Fibroblast of skin of right quadriceps (primary cell): ENCODE data around the gene SEC14L6.
A peak's percentile ranks its signal among the peaks of the same experiment; 100 is the strongest.
"Not testable (repeated sequence)": the region's sequence is repeated elsewhere in the genome, so short reads cannot be mapped to it uniquely, and the experiment has no call there.

Experiments
- DNase-seq: peaks from one replicate; pipeline ENCODE4 v3.0.0-alpha.2; 2013

SEC14L6 gene

DNA sequence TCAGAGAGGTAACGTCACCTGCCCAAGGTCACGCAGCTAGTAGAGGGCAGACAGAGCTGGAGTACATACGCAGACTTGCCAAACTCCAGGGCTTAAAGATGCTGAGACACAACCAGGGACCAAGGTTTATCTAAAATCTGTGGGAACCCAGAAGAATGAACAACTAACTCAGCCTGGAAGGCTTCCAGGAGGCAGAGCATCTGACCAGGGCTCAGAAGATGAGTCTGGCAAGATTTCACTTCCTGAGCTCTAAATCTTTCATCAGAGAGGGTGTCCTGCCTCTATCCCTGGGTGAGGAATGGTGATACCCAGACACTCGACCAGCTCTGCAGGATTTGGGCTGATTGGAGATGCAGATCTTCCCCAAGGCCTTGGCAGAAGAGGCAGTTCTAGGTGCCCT lies 18.8 kb upstream of the SEC14L6 start:
- no peak for DNase-seq

DNA sequence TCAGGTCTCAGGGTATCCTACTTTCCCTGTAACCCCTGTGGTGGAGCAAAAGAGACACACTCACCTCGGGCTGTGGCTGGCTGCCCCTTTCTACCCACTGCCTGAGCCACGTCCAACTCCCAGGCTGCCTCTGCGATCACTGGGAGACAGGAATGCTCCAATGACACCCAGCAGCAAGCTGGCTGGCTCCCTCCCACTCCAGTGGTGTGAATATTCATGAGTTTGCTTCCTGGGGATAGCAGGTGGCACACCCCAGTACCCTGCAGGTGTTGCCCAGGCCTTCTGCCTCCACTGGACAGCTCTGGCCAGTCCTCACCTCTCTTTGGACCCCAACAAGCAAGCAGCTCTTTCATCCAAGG lies 18.2 kb upstream of the SEC14L6 start:
- DNase-seq = no peak

DNA sequence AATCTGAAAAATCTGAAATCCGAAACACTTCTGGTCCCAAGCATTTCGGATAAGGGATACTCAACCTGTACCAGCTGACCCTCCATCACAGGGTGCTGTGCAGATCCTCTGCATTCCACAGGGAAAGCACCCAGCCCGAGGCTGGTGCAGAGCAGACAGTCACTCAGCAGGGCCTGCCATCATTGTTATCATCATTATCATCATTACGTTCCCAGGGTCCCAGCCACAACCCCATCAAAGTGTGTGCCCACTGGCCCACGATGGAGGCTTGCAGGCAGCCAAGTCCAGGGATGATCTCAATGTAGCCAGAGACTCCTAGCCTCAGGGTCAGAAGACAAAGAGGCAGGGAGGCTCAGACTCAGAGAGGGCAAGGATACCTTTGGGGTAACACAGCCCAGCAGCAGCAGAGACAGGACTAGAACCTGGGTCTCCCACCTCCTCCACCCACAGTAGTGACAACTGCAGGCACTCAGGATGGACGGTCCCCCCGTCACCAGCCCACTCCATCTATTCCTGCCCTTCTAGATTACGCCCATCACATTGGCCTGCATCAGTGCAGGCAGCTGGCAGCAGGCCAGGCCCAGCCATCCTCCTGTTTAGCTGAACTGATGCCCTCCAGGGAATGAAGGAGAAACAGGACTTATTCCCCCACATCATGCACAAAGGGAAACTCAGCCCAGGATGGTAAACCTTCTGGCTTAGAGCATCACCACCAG lies 17.7 kb upstream of the SEC14L6 start:
- DNase-seq = no peak

DNA sequence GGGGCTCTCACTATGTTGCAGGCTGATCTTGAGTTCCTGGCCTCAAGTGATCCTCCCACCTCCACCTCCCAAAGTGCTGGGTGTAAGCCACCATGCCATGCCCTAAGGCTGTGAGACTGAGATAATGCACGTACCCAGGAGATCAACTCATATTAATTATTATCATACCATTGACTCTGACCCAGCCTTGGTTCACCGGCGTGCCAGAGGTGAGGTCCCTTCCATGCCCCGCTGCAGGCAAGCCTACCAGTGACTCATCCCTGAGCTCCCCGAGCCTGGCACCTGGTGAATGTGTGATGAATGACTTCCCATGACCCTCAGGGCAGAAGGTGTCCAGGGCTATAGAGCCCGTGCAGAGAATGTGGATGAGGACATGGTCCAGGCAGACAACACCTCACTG lies 15.8 kb upstream of the SEC14L6 start:
- no peak for DNase-seq

DNA sequence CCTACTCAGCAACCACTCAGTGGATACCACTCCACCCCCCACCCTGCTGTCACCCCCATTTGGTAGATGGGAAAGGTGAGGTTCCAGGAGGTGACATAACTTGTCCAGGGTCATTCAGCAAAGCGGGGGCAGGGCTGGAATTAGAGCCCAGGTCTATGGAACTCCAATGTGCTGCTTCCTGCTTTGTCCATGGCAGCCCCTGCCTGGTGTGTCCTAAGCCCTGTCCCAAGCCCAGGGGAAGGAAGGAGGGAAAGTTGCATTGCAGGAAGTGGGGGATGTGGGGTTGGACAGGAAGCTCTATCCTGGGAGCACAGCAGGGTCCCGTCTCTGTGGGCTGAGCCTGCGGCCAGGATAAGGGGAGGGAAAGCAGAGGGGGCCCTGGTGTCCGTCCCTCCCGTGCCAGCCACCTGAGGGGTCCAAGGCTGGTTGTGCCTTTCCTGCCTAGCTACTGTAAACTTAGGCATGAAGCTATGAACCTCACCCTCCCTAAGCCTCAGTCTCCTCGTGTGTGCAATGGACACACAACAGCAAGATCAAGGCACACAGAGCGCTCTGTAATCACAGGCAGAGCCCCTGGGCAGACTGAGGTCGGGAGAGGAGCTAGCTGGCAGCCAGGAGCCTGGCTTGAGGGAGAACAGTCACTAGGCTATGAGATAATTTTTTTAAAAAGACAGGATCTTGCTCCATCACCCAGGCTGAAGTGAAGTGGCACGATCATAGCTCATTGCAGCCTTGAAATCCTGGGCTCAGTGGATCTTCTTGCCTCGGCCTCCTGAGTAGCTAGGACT lies 15.1 kb upstream of the SEC14L6 start:
- DNase-seq = no peak

DNA sequence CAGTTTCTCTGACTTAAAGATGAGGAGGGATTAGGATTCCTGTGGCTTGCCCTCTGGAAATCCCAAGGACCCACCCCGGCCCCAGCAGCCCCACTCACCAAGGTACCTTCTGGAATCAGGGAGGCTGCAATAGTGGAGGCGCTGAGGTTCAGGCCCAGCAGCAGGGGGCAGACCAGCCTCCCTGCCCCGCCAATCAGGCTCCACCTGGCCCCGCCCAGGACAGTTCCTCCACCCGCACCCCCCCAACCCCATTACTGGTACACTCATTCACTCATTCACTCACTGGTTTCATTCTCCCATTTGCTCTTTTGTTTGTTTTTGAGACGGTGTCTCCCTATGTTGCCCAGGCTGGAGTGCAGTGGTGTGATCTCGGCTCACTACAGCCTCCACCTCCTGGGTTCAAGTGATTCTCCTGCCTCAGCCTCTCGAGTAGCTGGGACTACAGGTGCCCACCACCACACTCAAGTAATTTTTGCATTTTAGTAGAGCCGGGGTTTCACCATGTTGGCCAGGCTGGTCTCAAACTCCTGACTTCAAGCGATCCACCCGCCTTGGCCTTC lies 14.2 kb upstream of the SEC14L6 start:
- not testable (repeated sequence) for DNase-seq

DNA sequence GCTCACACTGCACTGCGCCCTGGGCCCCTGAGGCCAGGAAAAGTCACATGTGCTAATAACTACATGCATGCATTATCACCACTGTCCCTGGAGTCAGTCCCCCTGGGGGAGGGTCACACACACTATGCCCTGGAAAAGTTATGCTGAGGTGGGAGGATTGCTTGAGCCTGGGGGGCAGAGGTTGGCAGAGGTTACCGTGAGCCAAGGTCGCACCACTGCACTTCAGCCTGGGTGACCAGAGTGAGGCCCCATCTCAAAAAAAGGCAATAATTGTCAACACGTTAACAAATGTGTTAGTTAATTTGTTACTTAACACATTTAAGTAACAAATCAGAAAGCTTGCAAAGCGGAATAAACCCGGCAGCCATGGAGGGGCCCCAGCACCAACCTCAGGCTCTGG lies 13.3 kb upstream of the SEC14L6 start:
- DNase-seq = no peak

DNA sequence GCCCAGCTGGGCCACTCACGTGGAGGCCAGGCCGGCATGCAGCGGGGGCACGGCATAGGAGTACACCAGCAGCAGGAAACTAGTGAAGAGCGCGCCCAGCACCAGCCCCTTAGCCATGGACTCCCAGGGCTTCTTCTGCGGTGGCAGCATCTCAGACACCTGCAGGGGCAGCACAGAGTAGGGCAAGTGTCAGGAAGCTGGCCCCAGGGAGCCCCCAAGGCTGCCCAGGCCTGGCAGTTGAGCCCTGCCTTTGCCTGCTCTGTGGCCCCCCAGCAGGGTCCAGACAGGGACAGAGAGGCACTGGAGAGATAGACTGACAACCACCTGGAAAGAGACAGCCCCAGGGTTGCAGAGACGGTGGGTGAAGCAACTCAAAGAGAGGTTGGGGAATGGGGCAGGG lies 10.7 kb upstream of the SEC14L6 start:
- no peak for DNase-seq

DNA sequence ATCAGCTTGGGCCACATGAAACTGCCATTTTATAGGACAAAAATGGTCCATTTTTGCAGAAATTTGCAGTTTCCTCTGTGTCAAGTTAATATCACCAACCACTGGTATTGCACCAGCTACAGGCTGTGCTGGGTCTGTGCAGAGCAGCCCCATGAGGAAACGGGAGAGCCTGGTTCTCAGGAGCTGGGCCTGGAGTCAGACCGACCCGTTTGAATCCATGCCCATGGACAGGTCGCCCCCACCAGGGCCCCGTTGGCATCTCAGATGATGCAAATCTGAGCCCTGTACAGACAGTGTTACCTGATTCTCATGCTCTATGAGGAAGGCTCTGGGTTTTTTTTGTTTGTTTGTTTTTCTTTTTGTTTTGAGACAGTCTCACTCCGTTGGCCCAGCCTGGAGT lies 9.8 kb upstream of the SEC14L6 start:
- DNase-seq = no peak

DNA sequence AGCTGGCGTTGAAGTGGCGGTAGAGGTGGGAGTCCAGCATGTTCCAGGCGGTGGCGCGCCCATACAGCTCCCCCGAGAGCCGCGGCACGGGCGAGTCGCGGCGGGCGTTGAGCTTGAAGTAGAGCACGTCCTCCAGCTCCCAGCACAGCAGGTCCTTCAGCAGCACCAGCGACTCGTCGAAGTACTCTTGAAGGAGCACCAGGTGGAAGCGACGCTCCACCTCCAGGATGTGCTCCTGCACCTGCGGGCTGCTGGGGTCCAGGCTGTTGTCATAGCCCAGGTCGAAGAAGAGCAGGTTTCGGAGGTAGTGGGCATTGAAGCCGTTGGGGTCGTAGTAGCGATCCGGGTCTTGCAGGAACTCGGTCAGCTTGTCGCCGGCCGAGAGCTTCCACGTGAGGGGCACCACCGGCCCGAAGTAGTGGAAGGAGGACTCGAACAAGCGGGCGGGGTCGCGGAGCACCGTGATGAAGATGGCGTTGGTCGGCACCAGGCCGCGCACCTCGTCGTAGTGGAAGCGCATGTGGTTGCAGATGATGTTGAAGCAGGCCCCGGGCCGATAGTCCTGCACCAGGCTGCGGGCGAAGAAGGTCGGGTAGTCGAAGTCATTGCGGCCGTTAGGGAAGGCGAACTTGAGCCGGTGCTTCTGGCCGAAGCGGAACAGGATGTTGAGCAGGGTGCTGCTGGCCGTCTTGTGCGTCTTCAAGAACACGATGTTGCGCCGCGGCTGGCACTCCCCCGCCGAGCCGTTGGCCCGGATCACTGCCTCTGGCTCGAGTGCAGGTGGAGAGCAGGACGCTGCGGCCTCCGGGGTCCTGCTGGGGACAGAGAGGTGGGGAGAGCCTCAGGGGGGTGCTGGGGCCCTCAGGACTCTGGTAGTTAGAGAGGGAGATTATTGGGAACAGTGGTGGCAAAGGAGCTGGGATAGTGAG lies 9.0 kb upstream of the SEC14L6 start:
- DNase-seq = no peak

DNA sequence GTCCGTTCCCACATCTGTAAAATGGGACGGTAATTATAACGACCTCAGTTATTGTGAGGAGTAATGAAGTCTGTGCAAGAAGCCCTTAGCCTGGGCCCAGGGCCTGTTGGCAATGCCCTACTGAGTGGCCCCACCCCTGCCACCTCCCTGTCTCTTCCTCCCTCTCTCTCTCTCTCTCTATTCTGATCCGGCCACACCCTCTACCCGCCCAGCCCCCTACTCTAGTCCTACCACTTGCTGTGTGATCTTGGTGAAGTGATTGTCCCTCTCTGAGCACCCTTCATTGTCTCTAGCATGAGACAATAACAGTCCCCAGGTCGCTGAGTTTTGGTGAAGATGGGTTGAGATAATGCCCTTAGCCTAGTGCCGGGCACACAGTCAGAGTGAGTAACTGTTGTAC lies 7.4 kb upstream of the SEC14L6 start:
- no peak for DNase-seq

DNA sequence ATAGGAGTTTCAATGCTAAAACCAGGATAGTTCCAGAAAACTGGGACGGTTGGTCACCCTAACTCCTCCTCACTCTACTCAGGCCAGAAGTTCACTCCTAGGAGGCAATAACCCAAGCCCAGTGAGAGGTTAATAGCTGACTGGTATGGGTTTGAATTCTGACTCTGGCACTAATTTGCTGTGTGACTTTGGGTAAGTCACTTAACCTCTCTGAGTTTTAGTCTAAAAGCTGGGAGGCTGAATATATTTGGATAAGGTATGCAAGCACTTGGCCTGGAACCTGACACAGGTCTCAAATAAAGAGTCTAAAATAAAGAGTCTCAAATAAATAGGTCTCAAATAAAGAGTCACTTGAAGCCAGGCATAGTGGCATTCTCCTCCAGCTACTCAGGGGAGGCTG lies 6.2 kb upstream of the SEC14L6 start:
- DNase-seq = no peak

DNA sequence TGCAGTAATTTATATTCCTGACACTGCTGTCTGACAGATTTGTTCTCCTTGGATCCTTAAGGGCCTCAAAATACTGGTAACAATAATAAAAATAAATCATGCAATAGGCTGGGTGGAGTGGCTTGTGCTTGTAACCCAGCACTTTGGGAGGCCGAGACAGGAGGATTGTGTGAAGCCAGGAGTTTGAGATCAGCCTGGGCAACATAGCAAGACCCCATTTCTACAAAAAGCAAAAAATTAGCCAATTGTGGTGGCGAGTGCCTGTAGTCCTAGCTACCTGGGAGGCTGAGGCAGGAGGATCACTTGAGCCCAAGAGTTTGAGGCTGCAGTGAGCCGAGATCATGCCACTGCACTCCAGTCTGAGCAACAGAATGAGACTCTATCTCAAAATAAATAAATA lies 5.3 kb upstream of the SEC14L6 start:
- DNase-seq = not testable (repeated sequence)

DNA sequence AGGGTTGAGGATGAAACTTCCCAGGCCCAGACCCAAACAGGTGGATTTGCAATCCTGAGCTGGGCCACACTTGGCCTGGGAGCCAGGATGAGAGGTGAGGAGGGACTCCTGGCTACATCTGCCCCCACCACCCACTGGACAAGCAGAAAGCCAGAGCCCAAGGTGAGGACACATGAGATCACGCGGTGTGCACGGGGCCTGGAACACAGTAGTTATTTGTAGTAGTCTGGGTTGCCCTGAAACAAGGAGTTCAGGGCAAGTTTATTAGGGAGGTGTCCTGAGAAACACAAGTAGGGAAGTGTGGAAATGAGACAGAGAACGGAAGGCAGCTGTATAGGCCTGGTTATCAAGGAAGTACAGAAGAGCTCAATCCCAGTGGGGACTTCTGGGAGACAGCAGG lies 647 bp upstream of the SEC14L6 start:
- no peak for DNase-seq

DNA sequence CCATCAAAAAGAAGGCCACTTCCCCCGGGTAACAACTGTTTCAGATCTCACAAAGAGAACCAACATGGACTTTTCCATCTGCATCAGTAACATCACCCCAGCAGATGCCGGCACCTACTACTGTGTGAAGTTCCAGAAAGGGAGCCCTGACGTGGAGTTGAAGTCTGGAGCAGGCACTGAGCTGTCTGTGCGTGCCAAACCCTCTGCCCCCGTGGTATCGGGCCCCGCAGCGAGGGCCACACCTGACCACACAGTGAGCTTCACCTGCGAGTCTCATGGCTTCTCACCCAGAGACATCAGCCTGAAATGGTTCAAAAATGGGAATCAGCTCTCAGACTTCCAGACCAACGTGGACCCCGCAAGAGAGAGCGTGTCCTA lies 3.7 kb downstream of the SEC14L6 start:
- no peak for DNase-seq

DNA sequence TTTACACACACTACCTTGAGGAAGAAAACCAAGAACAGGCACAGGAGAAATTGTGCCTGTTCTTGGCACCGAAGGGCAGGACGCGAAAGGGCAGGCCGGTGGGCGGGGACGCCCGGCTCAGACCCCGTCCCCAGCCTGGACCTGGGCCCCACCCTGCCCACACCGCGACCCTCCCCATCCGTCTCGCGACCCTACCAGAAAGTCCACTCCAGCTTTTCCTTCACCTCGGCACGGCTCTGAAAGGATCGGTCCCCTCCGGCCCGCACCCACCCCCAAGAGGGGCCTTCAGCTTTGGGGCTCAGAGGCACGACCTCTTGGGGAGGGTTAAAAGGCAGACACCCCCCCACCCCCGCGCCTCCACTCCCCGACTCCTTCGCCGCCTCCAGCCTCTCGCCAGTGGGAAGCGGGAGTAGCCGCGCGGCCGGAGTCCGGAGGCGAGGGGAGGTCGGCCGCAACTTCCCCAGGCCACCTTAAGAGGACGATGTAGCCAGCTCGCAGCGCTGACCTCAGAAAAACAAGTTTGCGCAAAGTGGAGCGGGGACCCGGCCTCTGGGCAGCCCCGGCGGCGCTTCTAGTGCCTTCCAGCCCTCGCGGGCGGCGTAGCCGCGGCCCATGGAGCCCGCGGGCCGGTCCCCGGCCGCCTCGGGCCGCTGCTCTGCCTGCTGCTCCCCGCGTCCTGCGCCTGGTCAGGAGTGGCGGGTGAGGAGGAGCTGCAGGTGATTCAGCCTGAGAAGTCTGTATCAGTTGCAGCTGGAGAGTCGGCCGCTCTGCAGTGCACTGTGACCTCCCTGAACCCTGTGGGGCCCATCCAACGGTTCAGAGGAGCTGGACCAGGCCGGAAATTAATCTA lies 4.4 kb downstream of the SEC14L6 start:
- DNase-seq = no peak

DNA sequence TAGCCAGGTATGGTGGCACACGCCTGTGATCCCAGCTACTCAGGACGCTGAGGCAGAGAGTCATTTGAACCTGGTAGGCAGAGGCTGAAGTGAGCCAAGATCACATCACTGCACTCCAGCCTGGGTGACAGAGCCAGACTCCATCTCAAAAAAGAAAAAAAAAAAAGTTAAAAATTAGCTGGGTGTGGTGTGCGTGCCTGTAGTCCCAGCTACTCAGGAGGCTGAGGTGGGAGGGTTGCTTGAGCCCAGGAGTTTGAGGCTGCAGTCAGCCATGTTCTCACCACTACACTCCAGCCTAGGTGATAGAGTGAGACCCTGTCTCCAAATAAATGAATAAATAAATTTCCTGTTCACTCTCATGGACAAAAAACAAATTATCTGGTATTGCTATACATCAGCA lies 5.0 kb downstream of the SEC14L6 start:
- not testable (repeated sequence) for DNase-seq

DNA sequence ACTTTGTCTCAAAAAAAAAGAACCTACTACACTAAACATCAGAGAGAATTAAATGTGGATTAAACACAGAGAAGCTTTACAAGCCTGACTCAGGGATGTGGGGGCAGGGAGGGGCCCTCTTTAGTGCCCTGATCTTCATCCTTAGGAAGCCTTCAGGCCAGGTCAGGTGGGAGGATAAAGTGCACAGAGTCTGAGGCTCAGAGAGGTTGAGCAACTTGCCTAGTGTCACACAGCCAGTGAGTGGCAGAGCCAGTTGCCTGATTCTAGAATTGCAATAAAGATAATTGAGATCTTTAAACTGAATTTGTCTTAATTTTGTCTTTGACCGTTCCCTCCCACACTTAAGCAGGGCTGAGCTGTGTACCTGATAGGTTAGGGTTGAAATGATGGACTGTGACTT lies 7.2 kb downstream of the SEC14L6 start:
- no peak for DNase-seq

DNA sequence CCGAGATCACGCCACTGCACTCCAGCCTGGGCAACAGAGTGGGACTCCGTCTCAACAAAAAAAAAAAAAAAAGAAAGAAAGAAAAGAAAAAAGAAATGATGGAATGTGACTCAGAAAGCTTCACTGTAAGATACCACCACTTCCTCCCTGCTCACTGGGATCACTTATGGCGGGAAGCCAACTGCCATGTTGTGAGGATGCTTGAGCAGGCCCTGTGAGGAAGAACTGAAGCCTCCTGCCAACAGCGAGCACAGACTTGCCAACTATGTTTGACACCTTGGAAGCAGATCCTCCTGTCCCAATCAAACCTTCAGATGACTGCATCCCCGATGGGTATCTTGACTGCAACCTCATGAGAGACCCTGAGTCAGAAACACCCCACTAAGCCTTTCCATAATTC lies 8.3 kb downstream of the SEC14L6 start:
- peak; percentile 30 for DNase-seq

DNA sequence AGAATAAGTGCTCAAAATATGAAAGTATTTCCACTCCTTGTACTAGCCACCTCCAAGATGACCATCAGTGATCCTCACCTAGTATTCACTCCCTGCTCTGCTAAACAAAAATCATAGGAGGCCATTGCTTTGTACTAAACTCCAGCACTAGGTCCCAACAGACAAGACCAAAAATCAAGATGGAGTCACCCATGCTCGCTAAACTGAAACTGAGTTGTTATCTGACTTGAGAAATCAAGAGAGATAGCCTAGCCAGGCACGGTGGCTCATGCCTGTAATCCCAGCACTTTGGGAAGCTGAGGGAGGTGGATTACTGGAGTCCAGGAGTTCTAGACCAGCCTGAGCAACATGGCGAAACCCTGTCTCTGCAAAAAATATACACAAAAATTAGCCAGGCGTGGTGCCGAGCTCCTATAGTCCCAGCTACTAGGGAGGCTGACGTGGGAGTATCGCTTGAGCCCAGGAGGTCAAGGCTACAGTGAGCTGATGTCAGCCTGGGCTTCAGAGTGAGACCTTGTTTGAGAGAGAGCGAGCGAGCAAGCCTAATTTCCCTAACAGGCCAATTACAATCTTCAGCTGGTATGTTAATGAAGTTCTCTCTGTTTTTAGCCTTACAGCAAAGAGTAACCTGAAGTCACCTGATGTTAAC lies 9.3 kb downstream of the SEC14L6 start:
- DNase-seq = no peak

DNA sequence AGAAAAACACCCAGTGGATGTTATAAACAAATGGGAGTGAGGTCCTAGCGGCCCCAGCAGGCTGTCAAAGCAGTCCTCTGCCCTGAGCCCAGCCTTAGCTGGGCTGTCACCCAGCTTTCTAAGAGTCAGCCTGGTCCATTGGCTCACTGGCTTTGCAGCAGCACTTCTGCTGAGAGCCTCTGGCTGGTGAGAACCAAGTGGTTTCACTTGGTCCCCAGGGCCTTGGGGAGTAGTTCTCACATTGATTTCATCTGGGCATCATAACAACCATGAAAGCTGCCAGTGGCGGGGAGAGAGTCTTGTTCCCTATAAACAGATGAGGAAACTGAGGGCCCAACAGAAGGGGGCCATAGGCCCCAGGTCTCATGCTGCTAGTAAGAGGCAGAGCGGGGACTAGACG lies 11.4 kb downstream of the SEC14L6 start:
- no peak for DNase-seq
